K562 (cell line): ENCODE results near the gene EEF1A2. TPM values are rescaled to one million over a fixed set of nuclear protein-coding genes. Genes with fewer than 3 reads are reported as not detected.
A peak's percentile ranks its signal among the peaks of the same experiment; 100 is the strongest.

Experiments used
- ARID3B ChIP-seq: fragments of 250-450 bp; sonication (Bioruptor Pico); IDR thresholded peaks from 2 replicates; pipeline ENCODE4 v1.4.0; 2020; ENCODE audit warnings: borderline replicate concordance
- BCLAF1 ChIP-seq, 2 experiments: fragments of 450-650 bp in 1 of 2; IDR thresholded peaks; 2 replicates each; pipeline ENCODE4 v1.6.1; 2011 to 2017; ENCODE audit warnings: low read depth in 2 of 2, antibody characterized with exemption in 1 of 2, borderline replicate concordance in 1 of 2, low read length in 1 of 2, mild to moderate bottlenecking in 1 of 2, mixed read lengths in 1 of 2; ENCODE audit not compliant: control insufficient read depth in 1 of 2
- CEBPG ChIP-seq, 3 experiments: fragments of 200-800 bp in 1 of 3; sonication (Bioruptor generic) in 1 of 3; sonication (generic) in 1 of 3; formaldehyde crosslinking in 1 of 3; IDR thresholded peaks in 2 of 3; conservative IDR thresholded peaks in 1 of 3; 2 replicates each; pipeline versions ENCODE4 v1.6.1 to v1.8.0; 2016 to 2022; ENCODE audit warnings: missing compliant biosample characterization in 2 of 3, missing genetic modification characterization in 2 of 3, mild to moderate bottlenecking in 1 of 3, missing genetic modification reagents in 1 of 3
- ELF1 ChIP-seq: fragments of 200-800 bp; sonication (Bioruptor generic); IDR thresholded peaks from 2 replicates; pipeline ENCODE4 v1.6.1; 2016; ENCODE audit warnings: missing genetic modification characterization, missing compliant biosample characterization
- KDM2B ChIP-seq: fragments of 250-450 bp; sonication (Bioruptor Pico); IDR thresholded peaks from 2 replicates; pipeline ENCODE4 v1.8.0; 2021; ENCODE audit warnings: mild to moderate bottlenecking, moderate library complexity
- KDM5B ChIP-seq: fragments of 200-600 bp; sonication (generic); IDR thresholded peaks from 2 replicates; pipeline ENCODE4 v1.6.1; 2012; ENCODE audit warnings: low read depth, mild to moderate bottlenecking, moderate library complexity, low read length, control low read depth, inconsistent platforms; ENCODE audit not compliant: insufficient replicate concordance
- MBD2 ChIP-seq: sonication (generic); IDR thresholded peaks from 2 replicates; pipeline ENCODE4 v1.6.1; 2016; ENCODE audit warnings: low read depth, borderline replicate concordance
- MCM2 ChIP-seq: fragments of 450-650 bp; IDR thresholded peaks from 2 replicates; pipeline ENCODE4 v1.6.1; 2017; ENCODE audit warnings: low read depth, mild to moderate bottlenecking
- SAFB ChIP-seq: fragments of 200-400 bp; formaldehyde crosslinking; IDR thresholded peaks from 2 replicates; pipeline ENCODE4 v1.6.1; 2017; ENCODE audit warnings: low read depth, low read length, borderline replicate concordance
- TBP ChIP-seq: optimal IDR thresholded peaks from 2 replicates; pipeline ENCODE3; 2011; ENCODE audit warnings: low read depth, low read length, improper control_type of control experiment
- polyA plus RNA-seq, 8 experiments: library from polyadenylated mRNA; depleted of rRNA in 4 of 8; stranded (reverse) in 5 of 8; unstranded in 3 of 8; fragments of >200 nt; fragmentation: Nextera tagmentation in 2 of 8; fragmentation: Illumina TruSeq in 1 of 8; extraction: Ambion mirVana in 2 of 8; extraction: Trizol in 1 of 8; gene quantifications; 2 replicates each; pipeline versions ENCODE4 v1.2.1 to v1.2.3, GENCODE V29; 2011 to 2014; ENCODE audit warnings: inconsistent platforms in 1 of 8, missing spikeins in 1 of 8
- total RNA-seq, 7 experiments: library from RNA; depleted of rRNA in 6 of 7; stranded (reverse); fragments of >200 nt in 6 of 7; fragmentation: Illumina TruSeq in 2 of 7; extraction: Trizol in 2 of 7; gene quantifications; 2 replicates each; pipeline versions ENCODE4 v1.2.1 to v1.2.3, GENCODE V29; 2011 to 2021; ENCODE audit warnings: low replicate concordance in 1 of 7

The EEF1A2 gene
- total and polyA plus RNA-seq, 9 of the 15 experiments (the other 6 are each of a cell fraction or from before 2014, with no cell fraction given) = 0.04 to 29.6 (median 11.5) TPM

GRCh38 chr20:63498960-63499337 lies at the start of gene EEF1A2 (continued):
- TF ChIP-seq ELF1 (peak; percentile 37), MBD2 (no peak), ARID3B (CRISPR knock-in tag) (no peak), TBP (peak; percentile 57), BCLAF1 (IDR thresholded peaks at IDR 0.05; ENCODE audit: borderline replicate concordance in 1 of 2, control insufficient read depth in 1 of 2, low read depth in 2 of 2, low read length in 1 of 2) (no peak), SAFB (peak; percentile 88), KDM5B (peak; percentile 38), CEBPG (CRISPR knock-in tag; IDR thresholded peaks at IDR 0.05) (no peak), CEBPG (tag; conservative IDR thresholded peaks at IDR 0.05 in 1 of 2, IDR thresholded peaks at IDR 0.05 in 1 of 2) (no peak), KDM2B (CRISPR knock-in tag) (peak; percentile 52; the same call in 1 of the 2 replicates), MCM2 (no peak)
